OCI-M2 (cell line): ENCODE data around the gene COG7.
A peak's percentile ranks its signal among the peaks of the same experiment; 100 is the strongest.
"Not testable (repeated sequence)": the region's sequence is repeated elsewhere in the genome, so short reads cannot be mapped to it uniquely, and the experiment has no call there.

Source experiments
- DNase-seq: peaks from one replicate; lab custom pipeline; 2025; ENCODE audit not compliant: unreplicated experiment; lab: John Stamatoyannopoulos, UW

Gene COG7

GRCh38 chr16:23452572-23453337 is at the start of gene COG7:
COG7 (minus strand) TSS chr16:23453189; CDS start chr16:23452994, 195 bp downstream.
- peak; percentile 17 for DNase-seq

- no peak for DNase-seq
These were observed 49.5 kb upstream of the COG7 start for GRCh38 chr16:23502466-23502865.

GRCh38 chr16:23501291-23501690 is 48.3 kb upstream of the COG7 start:
- DNase-seq, result no peak

GRCh38 chr16:23500862-23501225 is 47.9 kb upstream of the COG7 start:
- no peak for DNase-seq

GRCh38 chr16:23500212-23500861 is 47.3 kb upstream of the COG7 start:
- DNase-seq, result no peak

GRCh38 chr16:23499801-23500200 is 46.8 kb upstream of the COG7 start:
- no peak for DNase-seq

GRCh38 chr16:23498863-23499262 is 45.9 kb upstream of the COG7 start:
- no peak for DNase-seq

- DNase-seq, result no peak
These were observed 44.5 kb upstream of the COG7 start for GRCh38 chr16:23497543-23497868.

- DNase-seq, result no peak
These were observed 44.0 kb upstream of the COG7 start for GRCh38 chr16:23496821-23497542.

GRCh38 chr16:23495671-23496070 is 42.7 kb upstream of the COG7 start:
- DNase-seq, result no peak

GRCh38 chr16:23494188-23494587 is 41.2 kb upstream of the COG7 start:
- no peak for DNase-seq

GRCh38 chr16:23491490-23492391 is 38.8 kb upstream of the COG7 start:
- DNase-seq, result no peak

- DNase-seq, result no peak
These were observed 33.5 kb upstream of the COG7 start for GRCh38 chr16:23486480-23486879.

GRCh38 chr16:23485841-23486240 is 32.9 kb upstream of the COG7 start:
- no peak for DNase-seq

- DNase-seq, result no peak
These were observed 32.2 kb upstream of the COG7 start for GRCh38 chr16:23485257-23485614.

GRCh38 chr16:23484510-23485256 is 31.7 kb upstream of the COG7 start:
- DNase-seq, result no peak

- DNase-seq, result not testable (repeated sequence)
These were observed 30.5 kb upstream of the COG7 start for GRCh38 chr16:23483492-23483891.

- DNase-seq, result no peak
These were observed 29.8 kb upstream of the COG7 start for GRCh38 chr16:23482778-23483177.

GRCh38 chr16:23480257-23480656 is 27.3 kb upstream of the COG7 start:
- no peak for DNase-seq

- no peak for DNase-seq
These were observed 26.1 kb upstream of the COG7 start for GRCh38 chr16:23479138-23479537.

- DNase-seq, result no peak
These were observed 25.6 kb upstream of the COG7 start for GRCh38 chr16:23478566-23478965.
